Ascending aorta (tissue), 2 donors: Measurements from ENCODE around the gene LRP1B. TPM values are rescaled to one million over a fixed set of nuclear protein-coding genes. Genes with fewer than 3 reads are reported as not detected.

Experiments
- DNase-seq, 2 donors: peaks; one replicate each; pipeline ENCODE4 v3.0.0-alpha.2; 2019; ENCODE audit warnings: low spot score in 2 of 2
- H3K27ac ChIP-seq, 2 donors: fragments of 200-600 bp; sonication (generic); one replicate each; pipeline ENCODE4 v1.5.1; 2016 to 2017; ENCODE audit warnings: mild to moderate bottlenecking in 1 of 2
- H3K27me3 ChIP-seq: fragments of 200-600 bp; sonication (generic); one replicate; pipeline ENCODE4 v1.5.1; 2017
- H3K36me3 ChIP-seq, 2 donors: fragments of 200-600 bp; sonication (generic); one replicate each; pipeline ENCODE4 v1.5.1; 2016
- H3K4me1 ChIP-seq, 2 donors: fragments of 200-600 bp; sonication (generic); one replicate each; pipeline ENCODE4 v1.5.1; 2016 to 2017; ENCODE audit warnings: mild to moderate bottlenecking in 1 of 2
- H3K4me3 ChIP-seq, 2 donors: fragments of 200-600 bp; sonication (generic); one replicate each; pipeline ENCODE4 v1.5.1; 2016 to 2017; ENCODE audit warnings: mild to moderate bottlenecking in 1 of 2
- H3K9me3 ChIP-seq, 2 donors: fragments of 200-600 bp; sonication (generic); one replicate each; pipeline ENCODE4 v1.5.1; 2016
- CTCF ChIP-seq, 3 experiments: fragments of 200-600 bp in 2 of 3; fragments of 450-650 bp in 1 of 3; sonication (generic) in 2 of 3; IDR thresholded peaks; one replicate each; pipeline ENCODE4 v1.5.1; 2016 to 2019; ENCODE audit warnings: antibody characterized with exemption in 3 of 3, mild to moderate bottlenecking in 1 of 3, moderate library complexity in 1 of 3
- intact Hi-C: fragments of 100-400 bp; cut with DNase I; formaldehyde crosslinking; loops from one replicate; pipeline ENCODE4 v1.15.1; 2023
- total RNA-seq: library from RNA; depleted of rRNA; stranded (reverse); fragments of >200 nt; gene quantifications from one replicate; pipeline ENCODE4 v1.1.0, GENCODE V29; 2016

The LRP1B gene
- total RNA-seq, 1 donor from 2014 or later = not detected

DNA sequence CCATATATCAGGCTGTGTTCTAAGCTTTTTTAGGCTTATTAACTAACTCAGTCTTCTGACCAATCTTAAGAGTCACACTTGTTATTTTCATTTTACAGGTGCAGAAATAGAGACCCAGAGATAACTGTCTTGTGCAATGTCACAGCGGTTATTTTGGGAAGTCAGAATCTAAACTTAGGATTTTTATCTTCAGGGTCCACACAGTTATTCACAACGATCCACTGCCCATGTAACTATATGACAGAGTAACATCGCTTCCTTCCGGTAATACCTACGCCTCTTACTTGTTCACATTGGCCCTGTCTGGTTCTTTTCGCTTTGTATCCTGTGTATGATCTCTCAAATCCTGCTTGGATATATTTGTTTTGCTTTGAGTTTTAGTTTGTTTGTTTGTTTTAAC is 631.7 kb downstream of the LRP1B start:
- H3K27me3 ChIP-seq = no peaks in the 10 kb centered on the region
- H3K9me3 ChIP-seq = no peaks in the 10 kb centered on the region
- no peak overlapping the region for H3K4me3 ChIP-seq
- intact Hi-C loops = no loop called here
- no peaks in the 10 kb centered on the region for H3K36me3 ChIP-seq
- no peak for TF ChIP-seq CTCF (IDR thresholded peaks at IDR 0.05)
- no peak overlapping the region for H3K27ac ChIP-seq
- H3K4me1 ChIP-seq = no peaks in the 10 kb centered on the region
- no peak for DNase-seq

DNA sequence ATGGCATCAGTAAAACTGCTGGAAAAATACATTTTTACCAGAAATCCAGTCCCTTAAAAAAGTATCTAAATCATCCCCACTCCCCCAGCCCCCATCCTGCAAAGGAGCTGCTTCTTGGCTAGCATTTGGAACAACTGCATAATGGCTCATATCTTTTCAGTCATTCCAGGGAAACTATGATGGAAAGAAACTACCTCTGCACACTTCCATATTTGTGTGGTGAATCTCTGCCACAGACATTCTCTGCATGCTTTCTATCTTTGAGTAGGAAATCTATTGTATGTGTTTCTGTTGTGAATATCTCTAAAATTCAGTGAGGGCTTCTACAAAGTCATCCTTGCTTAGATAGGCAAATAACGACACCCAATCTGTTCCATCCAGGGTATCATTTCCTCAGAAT is 632.3 kb downstream of the LRP1B start:
- H3K4me1 ChIP-seq = no peaks in the 10 kb centered on the region
- no peak overlapping the region for H3K4me3 ChIP-seq
- no peak for DNase-seq
- no peaks in the 10 kb centered on the region for H3K36me3 ChIP-seq
- no peak overlapping the region for H3K27ac ChIP-seq
- H3K9me3 ChIP-seq = no peaks in the 10 kb centered on the region
- TF ChIP-seq CTCF (IDR thresholded peaks at IDR 0.05) = no peak
- no peaks in the 10 kb centered on the region for H3K27me3 ChIP-seq
- intact Hi-C loops = no loop called here

- Histone ChIP-seq H3K4me1 (no peaks in the 10 kb centered on the region), H3K27ac (no peak overlapping the region), H3K9me3 (no peaks in the 10 kb centered on the region), H3K27me3 (no peaks in the 10 kb centered on the region), H3K36me3 (no peaks in the 10 kb centered on the region), H3K4me3 (no peak overlapping the region)
- no peak for TF ChIP-seq CTCF (IDR thresholded peaks at IDR 0.05)
- DNase-seq = no peak
- intact Hi-C loops = no loop called here
Observed at GRCh38 chr2:141497272-141497671, 633.5 kb downstream of the LRP1B start.

GRCh38 chr2:141496810-141497209 is 634.0 kb downstream of the LRP1B start:
- no peak for TF ChIP-seq CTCF (IDR thresholded peaks at IDR 0.05)
- intact Hi-C loops = no loop called here
- H3K4me3 ChIP-seq = no peak overlapping the region

DNA sequence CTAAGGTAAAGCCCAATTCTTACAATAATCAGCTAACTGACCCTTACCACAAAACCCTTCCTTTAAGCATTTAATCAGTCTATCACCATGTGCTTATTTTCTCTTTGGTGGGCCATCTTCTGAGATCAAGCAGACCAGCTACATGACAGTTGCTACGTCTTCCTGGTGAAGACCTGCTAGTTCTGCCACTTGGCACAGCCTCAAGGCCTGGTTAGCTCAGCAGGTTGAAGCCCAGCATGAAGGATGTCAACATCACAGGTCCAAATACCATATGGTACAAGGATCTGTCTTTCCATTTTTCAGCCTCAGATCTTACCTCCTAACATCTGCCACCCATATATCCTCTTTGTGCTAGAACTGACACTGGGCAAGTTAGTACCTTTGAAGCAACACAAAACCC is 636.9 kb downstream of the LRP1B start:
- H3K4me3 ChIP-seq = no peak overlapping the region
- no peaks in the 10 kb centered on the region for H3K27me3 ChIP-seq
- DNase-seq = no peak
- TF ChIP-seq CTCF (IDR thresholded peaks at IDR 0.05) = no peak
- no peaks in the 10 kb centered on the region for H3K9me3 ChIP-seq
- H3K36me3 ChIP-seq = no peaks in the 10 kb centered on the region
- intact Hi-C loops = no loop called here
- H3K27ac ChIP-seq = no peak overlapping the region
- H3K4me1 ChIP-seq = no peaks in the 10 kb centered on the region

More at GRCh38 chr2:141496810-141497209, 634.0 kb downstream of the LRP1B start:
- DNase-seq = no peak
- H3K36me3 ChIP-seq = no peaks in the 10 kb centered on the region
- no peaks in the 10 kb centered on the region for H3K27me3 ChIP-seq
- H3K27ac ChIP-seq = no peak overlapping the region
- no peaks in the 10 kb centered on the region for H3K4me1 ChIP-seq
- no peaks in the 10 kb centered on the region for H3K9me3 ChIP-seq

GRCh38 chr2:141492816-141493215 is 638.0 kb downstream of the LRP1B start:
- H3K27ac ChIP-seq = no peak overlapping the region
- no peak for DNase-seq
- TF ChIP-seq CTCF (IDR thresholded peaks at IDR 0.05) = no peak
- no peaks in the 10 kb centered on the region for H3K4me1 ChIP-seq
- no peak overlapping the region for H3K4me3 ChIP-seq
- H3K9me3 ChIP-seq = no peaks in the 10 kb centered on the region
- no peaks in the 10 kb centered on the region for H3K27me3 ChIP-seq
- H3K36me3 ChIP-seq = no peaks in the 10 kb centered on the region
- intact Hi-C loops = no loop called here
